ENCODE results near the gene VPREB3.

VPREB3 gene

DNA sequence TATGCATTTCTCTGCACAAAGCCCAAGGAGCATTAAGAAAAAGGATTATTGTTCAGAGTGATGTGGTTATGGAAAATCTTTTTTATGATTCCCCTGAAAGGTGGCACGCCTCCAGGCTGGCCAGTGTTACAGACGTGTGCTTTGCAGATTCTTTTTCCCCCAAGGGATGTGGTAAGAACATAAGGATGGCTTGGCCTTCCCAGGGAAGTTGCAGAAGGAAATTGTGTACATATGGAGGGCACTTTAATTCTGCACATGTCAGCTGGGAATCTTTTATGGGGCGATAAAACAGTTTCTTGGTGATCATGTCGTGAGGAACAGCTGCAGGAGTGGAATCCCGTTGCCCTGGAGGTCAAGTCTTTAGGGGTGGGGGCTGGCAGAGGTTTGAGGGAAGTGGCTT is 42.2 kb upstream of the VPREB3 start:
- no peaks in the 10 kb centered on the region for H3K9me3 ChIP-seq (ENCODE audit: severe bottlenecking)
- no peak for DNase-seq
- peaks cover 85% of the 10 kb centered on the region for H3K36me3 ChIP-seq
- TF ChIP-seq, protein P1, sequence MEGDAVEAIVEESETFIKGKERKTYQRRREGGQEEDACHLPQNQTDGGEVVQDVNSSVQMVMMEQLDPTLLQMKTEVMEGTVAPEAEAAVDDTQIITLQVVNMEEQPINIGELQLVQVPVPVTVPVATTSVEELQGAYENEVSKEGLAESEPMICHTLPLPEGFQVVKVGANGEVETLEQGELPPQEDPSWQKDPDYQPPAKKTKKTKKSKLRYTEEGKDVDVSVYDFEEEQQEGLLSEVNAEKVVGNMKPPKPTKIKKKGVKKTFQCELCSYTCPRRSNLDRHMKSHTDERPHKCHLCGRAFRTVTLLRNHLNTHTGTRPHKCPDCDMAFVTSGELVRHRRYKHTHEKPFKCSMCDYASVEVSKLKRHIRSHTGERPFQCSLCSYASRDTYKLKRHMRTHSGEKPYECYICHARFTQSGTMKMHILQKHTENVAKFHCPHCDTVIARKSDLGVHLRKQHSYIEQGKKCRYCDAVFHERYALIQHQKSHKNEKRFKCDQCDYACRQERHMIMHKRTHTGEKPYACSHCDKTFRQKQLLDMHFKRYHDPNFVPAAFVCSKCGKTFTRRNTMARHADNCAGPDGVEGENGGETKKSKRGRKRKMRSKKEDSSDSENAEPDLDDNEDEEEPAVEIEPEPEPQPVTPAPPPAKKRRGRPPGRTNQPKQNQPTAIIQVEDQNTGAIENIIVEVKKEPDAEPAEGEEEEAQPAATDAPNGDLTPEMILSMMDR (IDR thresholded peaks at IDR 0.05; ENCODE audit: low read depth, low read length), result no peak
- no peaks in the 10 kb centered on the region for H3K27me3 ChIP-seq (ENCODE audit: insufficient read depth, low read depth, severe bottlenecking)
- H3K4me3 ChIP-seq (ENCODE audit: low read depth, low read length), result no peak overlapping the region
- H3K27ac ChIP-seq, result no peak overlapping the region

GRCh38 chr22:23793326-23793725 is 39.1 kb upstream of the VPREB3 start:
- Histone ChIP-seq H3K36me3 (peaks cover 89% of the 10 kb centered on the region), H3K27ac (no peak overlapping the region), H3K9me3 (ENCODE audit: severe bottlenecking) (no peaks in the 10 kb centered on the region), H3K4me3 (ENCODE audit: low read depth, low read length) (no peak overlapping the region), H3K27me3 (ENCODE audit: insufficient read depth, low read depth, severe bottlenecking) (no peaks in the 10 kb centered on the region)
- TF ChIP-seq, protein P1 (IDR thresholded peaks at IDR 0.05; ENCODE audit: low read depth, low read length), result no peak
- no peak for DNase-seq

GRCh38 chr22:23791738-23792645 is 37.8 kb upstream of the VPREB3 start:
- TF ChIP-seq, protein P1 (IDR thresholded peaks at IDR 0.05; ENCODE audit: low read depth, low read length), result no peak
- peaks cover 83% of the 10 kb centered on the region for H3K36me3 ChIP-seq
- DNase-seq, result no peak
- H3K27ac ChIP-seq, result no peak overlapping the region
- no peak overlapping the region for H3K4me3 ChIP-seq (ENCODE audit: low read depth, low read length)
- no peaks in the 10 kb centered on the region for H3K9me3 ChIP-seq (ENCODE audit: severe bottlenecking)
- no peaks in the 10 kb centered on the region for H3K27me3 ChIP-seq (ENCODE audit: insufficient read depth, low read depth, severe bottlenecking)

GRCh38 chr22:23790819-23791737 is 36.9 kb upstream of the VPREB3 start:
- H3K27me3 ChIP-seq (ENCODE audit: insufficient read depth, low read depth, severe bottlenecking), result no peaks in the 10 kb centered on the region
- TF ChIP-seq, protein P1 (IDR thresholded peaks at IDR 0.05; ENCODE audit: low read depth, low read length), result no peak
- no peak for DNase-seq
- no peak overlapping the region for H3K27ac ChIP-seq
- H3K36me3 ChIP-seq, result peaks cover 78% of the 10 kb centered on the region
- no peak overlapping the region for H3K4me3 ChIP-seq (ENCODE audit: low read depth, low read length)
- H3K9me3 ChIP-seq (ENCODE audit: severe bottlenecking), result no peaks in the 10 kb centered on the region

DNA sequence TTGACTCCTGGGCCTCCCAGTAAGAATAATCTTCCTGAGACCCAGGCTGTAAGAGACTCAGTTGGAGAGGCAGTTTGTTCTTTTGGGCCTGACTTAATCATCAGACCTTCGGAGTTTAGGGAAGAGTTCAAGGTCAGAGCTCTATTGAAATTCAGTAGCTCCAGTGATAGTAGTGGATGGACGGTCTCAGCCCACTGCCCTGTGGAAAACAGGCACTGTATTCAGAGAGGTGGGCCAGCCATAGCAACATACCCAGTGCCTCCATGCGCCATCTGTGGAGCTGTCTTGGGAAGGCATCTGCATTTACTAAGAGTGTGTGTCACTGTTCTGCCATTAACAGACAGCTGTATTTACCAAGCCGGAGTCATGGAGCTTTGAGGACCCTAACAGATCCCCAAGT is 35.4 kb upstream of the VPREB3 start:
- Histone ChIP-seq H3K9me3 (ENCODE audit: severe bottlenecking) (no peaks in the 10 kb centered on the region), H3K4me3 (ENCODE audit: low read depth, low read length) (no peak overlapping the region), H3K27me3 (ENCODE audit: insufficient read depth, low read depth, severe bottlenecking) (no peaks in the 10 kb centered on the region), H3K36me3 (peaks cover 65% of the 10 kb centered on the region), H3K27ac (no peak overlapping the region)
- TF ChIP-seq, protein P1 (IDR thresholded peaks at IDR 0.05; ENCODE audit: low read depth, low read length), result 0 out of 2 replicates have a peak, but pooled peaks have one; percentile 26
- no peak for DNase-seq
